HG03095 (cell line): ENCODE results near the gene FNBP1.
"Not testable (repeated sequence)": the region's sequence is repeated elsewhere in the genome, so short reads cannot be mapped to it uniquely, and the experiment has no call there.

Experiments used
- ATAC-seq: cut with Tn5 transposase; IDR thresholded peaks from one replicate; pipeline ENCODE4 v1.9.1; 2021; ENCODE audit warnings: moderate library complexity; ENCODE audit not compliant: unreplicated experiment

FNBP1 gene

GRCh38 chr9:129962451-129962864 lies 80.5 kb downstream of the FNBP1 start:
- ATAC-seq = no peak

- ATAC-seq = no peak
Observed at GRCh38 chr9:129958796-129959195, 84.2 kb downstream of the FNBP1 start.

- ATAC-seq = no peak
Observed at GRCh38 chr9:129954868-129955550, 88.0 kb downstream of the FNBP1 start.

GRCh38 chr9:129953736-129954135 lies 89.3 kb downstream of the FNBP1 start:
- ATAC-seq = no peak

- no peak for ATAC-seq
Observed at GRCh38 chr9:129952337-129952736, 90.7 kb downstream of the FNBP1 start.

GRCh38 chr9:129949821-129950220 lies 93.2 kb downstream of the FNBP1 start:
- ATAC-seq = no peak

- ATAC-seq = not testable (repeated sequence)
Observed at GRCh38 chr9:129948626-129949025, 94.4 kb downstream of the FNBP1 start.

GRCh38 chr9:129946246-129946995 lies 96.6 kb downstream of the FNBP1 start:
- no peak for ATAC-seq

GRCh38 chr9:129945314-129945713 lies 97.7 kb downstream of the FNBP1 start:
- no peak for ATAC-seq

- ATAC-seq = no peak
Observed at GRCh38 chr9:129944506-129945116, 98.4 kb downstream of the FNBP1 start.

- no peak for ATAC-seq
Observed at GRCh38 chr9:129939431-129939830, 103.6 kb downstream of the FNBP1 start.

GRCh38 chr9:129938291-129938979 lies 104.6 kb downstream of the FNBP1 start:
- ATAC-seq = no peak

GRCh38 chr9:129937879-129938278 lies 105.1 kb downstream of the FNBP1 start:
- not testable (repeated sequence) for ATAC-seq

- ATAC-seq = no peak
Observed at GRCh38 chr9:129936222-129936621, 106.8 kb downstream of the FNBP1 start.

GRCh38 chr9:129934780-129935179 lies 108.2 kb downstream of the FNBP1 start:
- ATAC-seq = no peak

GRCh38 chr9:129934041-129934591 lies 108.9 kb downstream of the FNBP1 start:
- ATAC-seq = no peak

- no peak for ATAC-seq
Observed at GRCh38 chr9:129933185-129934040, 109.6 kb downstream of the FNBP1 start.

GRCh38 chr9:129932303-129933151 lies 110.5 kb downstream of the FNBP1 start:
- no peak for ATAC-seq

GRCh38 chr9:129930743-129931142 lies 112.2 kb downstream of the FNBP1 start:
- ATAC-seq = no peak
